ENCODE results near the gene ARHGEF25.

ARHGEF25 gene

GRCh38 chr12:57621497-57622292 lies 10.5 kb downstream of the ARHGEF25 start (continued):
- TF ChIP-seq, protein P1, sequence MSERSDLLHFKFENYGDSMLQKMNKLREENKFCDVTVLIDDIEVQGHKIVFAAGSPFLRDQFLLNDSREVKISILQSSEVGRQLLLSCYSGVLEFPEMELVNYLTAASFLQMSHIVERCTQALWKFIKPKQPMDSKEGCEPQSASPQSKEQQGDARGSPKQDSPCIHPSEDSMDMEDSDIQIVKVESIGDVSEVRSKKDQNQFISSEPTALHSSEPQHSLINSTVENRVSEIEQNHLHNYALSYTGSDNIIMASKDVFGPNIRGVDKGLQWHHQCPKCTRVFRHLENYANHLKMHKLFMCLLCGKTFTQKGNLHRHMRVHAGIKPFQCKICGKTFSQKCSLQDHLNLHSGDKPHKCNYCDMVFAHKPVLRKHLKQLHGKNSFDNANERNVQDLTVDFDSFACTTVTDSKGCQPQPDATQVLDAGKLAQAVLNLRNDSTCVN (tag by site-specific recombination; optimal IDR thresholded peaks at IDR 0.05): peak; percentile 52
- TF ChIP-seq, protein P2, sequence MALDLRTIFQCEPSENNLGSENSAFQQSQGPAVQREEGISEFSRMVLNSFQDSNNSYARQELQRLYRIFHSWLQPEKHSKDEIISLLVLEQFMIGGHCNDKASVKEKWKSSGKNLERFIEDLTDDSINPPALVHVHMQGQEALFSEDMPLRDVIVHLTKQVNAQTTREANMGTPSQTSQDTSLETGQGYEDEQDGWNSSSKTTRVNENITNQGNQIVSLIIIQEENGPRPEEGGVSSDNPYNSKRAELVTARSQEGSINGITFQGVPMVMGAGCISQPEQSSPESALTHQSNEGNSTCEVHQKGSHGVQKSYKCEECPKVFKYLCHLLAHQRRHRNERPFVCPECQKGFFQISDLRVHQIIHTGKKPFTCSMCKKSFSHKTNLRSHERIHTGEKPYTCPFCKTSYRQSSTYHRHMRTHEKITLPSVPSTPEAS (tag by site-specific recombination; IDR thresholded peaks at IDR 0.05): no peak
- TF ChIP-seq ZNF394 (tag by site-specific recombination; IDR thresholded peaks at IDR 0.05; ENCODE audit: borderline replicate concordance): no peak
- no peak for TF ChIP-seq KLF9 (tag by site-specific recombination; IDR thresholded peaks at IDR 0.05; ENCODE audit: low read depth)
- no peak for TF ChIP-seq ZNF169 (tag by site-specific recombination; IDR thresholded peaks at IDR 0.05)
- TF ChIP-seq BCL11B (tag by site-specific recombination; IDR thresholded peaks at IDR 0.05; ENCODE audit: low read depth): no peak
- TF ChIP-seq, protein P3, sequence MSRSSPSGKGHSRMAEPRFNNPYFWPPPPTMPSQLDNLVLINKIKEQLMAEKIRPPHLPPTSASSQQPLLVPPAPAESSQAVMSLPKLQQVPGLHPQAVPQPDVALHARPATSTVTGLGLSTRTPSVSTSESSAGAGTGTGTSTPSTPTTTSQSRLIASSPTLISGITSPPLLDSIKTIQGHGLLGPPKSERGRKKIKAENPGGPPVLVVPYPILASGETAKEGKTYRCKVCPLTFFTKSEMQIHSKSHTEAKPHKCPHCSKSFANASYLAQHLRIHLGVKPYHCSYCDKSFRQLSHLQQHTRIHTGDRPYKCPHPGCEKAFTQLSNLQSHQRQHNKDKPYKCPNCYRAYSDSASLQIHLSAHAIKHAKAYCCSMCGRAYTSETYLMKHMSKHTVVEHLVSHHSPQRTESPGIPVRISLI (tag by site-specific recombination; IDR thresholded peaks at IDR 0.05): no peak
- no peak for TF ChIP-seq ZNF776 (tag by site-specific recombination; IDR thresholded peaks at IDR 0.05; ENCODE audit: borderline replicate concordance)
- TF ChIP-seq ZNF202 (tag by site-specific recombination; IDR thresholded peaks at IDR 0.05; ENCODE audit: borderline replicate concordance): no peak
- no peak for TF ChIP-seq ZNF658 (tag by site-specific recombination; IDR thresholded peaks at IDR 0.05)
- TF ChIP-seq ZNF335 (tag by site-specific recombination; conservative IDR thresholded peaks at IDR 0.05): no peak
- TF ChIP-seq, protein P4, sequence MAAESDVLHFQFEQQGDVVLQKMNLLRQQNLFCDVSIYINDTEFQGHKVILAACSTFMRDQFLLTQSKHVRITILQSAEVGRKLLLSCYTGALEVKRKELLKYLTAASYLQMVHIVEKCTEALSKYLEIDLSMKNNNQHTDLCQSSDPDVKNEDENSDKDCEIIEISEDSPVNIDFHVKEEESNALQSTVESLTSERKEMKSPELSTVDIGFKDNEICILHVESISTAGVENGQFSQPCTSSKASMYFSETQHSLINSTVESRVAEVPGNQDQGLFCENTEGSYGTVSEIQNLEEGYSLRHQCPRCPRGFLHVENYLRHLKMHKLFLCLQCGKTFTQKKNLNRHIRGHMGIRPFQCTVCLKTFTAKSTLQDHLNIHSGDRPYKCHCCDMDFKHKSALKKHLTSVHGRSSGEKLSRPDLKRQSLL (tag by site-specific recombination; IDR thresholded peaks at IDR 0.05): no peak
- TF ChIP-seq, protein P5, sequence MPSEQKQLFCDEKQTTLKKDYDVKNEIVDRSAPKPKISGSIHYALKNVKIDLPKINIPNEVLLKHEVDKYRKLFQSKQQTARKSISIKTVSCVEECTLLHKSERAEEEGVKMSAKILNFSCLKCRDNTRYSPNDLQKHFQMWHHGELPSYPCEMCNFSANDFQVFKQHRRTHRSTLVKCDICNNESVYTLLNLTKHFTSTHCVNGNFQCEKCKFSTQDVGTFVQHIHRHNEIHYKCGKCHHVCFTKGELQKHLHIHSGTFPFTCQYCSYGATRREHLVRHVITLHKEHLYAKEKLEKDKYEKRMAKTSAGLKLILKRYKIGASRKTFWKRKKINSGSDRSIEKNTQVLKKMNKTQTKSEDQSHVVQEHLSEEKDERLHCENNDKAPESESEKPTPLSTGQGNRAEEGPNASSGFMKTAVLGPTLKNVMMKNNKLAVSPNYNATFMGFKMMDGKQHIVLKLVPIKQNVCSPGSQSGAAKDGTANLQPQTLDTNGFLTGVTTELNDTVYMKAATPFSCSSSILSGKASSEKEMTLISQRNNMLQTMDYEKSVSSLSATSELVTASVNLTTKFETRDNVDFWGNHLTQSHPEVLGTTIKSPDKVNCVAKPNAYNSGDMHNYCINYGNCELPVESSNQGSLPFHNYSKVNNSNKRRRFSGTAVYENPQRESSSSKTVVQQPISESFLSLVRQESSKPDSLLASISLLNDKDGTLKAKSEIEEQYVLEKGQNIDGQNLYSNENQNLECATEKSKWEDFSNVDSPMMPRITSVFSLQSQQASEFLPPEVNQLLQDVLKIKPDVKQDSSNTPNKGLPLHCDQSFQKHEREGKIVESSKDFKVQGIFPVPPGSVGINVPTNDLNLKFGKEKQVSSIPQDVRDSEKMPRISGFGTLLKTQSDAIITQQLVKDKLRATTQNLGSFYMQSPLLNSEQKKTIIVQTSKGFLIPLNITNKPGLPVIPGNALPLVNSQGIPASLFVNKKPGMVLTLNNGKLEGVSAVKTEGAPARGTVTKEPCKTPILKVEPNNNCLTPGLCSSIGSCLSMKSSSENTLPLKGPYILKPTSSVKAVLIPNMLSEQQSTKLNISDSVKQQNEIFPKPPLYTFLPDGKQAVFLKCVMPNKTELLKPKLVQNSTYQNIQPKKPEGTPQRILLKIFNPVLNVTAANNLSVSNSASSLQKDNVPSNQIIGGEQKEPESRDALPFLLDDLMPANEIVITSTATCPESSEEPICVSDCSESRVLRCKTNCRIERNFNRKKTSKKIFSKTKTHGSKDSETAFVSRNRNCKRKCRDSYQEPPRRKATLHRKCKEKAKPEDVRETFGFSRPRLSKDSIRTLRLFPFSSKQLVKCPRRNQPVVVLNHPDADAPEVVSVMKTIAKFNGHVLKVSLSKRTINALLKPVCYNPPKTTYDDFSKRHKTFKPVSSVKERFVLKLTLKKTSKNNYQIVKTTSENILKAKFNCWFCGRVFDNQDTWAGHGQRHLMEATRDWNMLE (tag by site-specific recombination; conservative IDR thresholded peaks at IDR 0.05; ENCODE audit: low read depth): no peak
- no peak for TF ChIP-seq ZNF248 (tag by site-specific recombination; IDR thresholded peaks at IDR 0.05)
- no peak for TF ChIP-seq ZNF266 (tag by site-specific recombination; IDR thresholded peaks at IDR 0.05; ENCODE audit: low read depth)
- no peak for TF ChIP-seq ZNF704 (tag by site-specific recombination; IDR thresholded peaks at IDR 0.05)
- no peak for TF ChIP-seq ZNF214 (tag by site-specific recombination; IDR thresholded peaks at IDR 0.05; ENCODE audit: borderline replicate concordance)
- no peak for TF ChIP-seq ZNF792 (tag by site-specific recombination; IDR thresholded peaks at IDR 0.05)
- TF ChIP-seq, protein P6, sequence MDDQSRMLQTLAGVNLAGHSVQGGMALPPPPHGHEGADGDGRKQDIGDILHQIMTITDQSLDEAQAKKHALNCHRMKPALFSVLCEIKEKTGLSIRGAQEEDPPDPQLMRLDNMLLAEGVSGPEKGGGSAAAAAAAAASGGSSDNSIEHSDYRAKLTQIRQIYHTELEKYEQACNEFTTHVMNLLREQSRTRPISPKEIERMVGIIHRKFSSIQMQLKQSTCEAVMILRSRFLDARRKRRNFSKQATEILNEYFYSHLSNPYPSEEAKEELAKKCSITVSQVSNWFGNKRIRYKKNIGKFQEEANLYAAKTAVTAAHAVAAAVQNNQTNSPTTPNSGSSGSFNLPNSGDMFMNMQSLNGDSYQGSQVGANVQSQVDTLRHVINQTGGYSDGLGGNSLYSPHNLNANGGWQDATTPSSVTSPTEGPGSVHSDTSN (CRISPR knock-in tag; IDR thresholded peaks at IDR 0.05): no peak
- TF ChIP-seq, protein P7, sequence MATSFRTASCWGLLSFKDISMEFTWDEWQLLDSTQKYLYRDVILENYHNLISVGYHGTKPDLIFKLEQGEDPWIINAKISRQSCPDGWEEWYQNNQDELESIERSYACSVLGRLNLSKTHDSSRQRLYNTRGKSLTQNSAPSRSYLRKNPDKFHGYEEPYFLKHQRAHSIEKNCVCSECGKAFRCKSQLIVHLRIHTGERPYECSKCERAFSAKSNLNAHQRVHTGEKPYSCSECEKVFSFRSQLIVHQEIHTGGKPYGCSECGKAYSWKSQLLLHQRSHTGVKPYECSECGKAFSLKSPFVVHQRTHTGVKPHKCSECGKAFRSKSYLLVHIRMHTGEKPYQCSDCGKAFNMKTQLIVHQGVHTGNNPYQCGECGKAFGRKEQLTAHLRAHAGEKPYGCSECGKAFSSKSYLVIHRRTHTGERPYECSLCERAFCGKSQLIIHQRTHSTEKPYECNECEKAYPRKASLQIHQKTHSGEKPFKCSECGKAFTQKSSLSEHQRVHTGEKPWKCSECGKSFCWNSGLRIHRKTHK (tag by site-specific recombination; IDR thresholded peaks at IDR 0.05): no peak
- no peak for TF ChIP-seq KLF1 (tag by site-specific recombination; IDR thresholded peaks at IDR 0.05)
- no peak for TF ChIP-seq ZNF621 (tag by site-specific recombination; IDR thresholded peaks at IDR 0.05)
- TF ChIP-seq ZNF239 (tag by site-specific recombination; IDR thresholded peaks at IDR 0.05): no peak
- no peak for TF ChIP-seq ZNF155 (tag by site-specific recombination; IDR thresholded peaks at IDR 0.05)
- no peak for TF ChIP-seq BCL11A (tag by site-specific recombination; IDR thresholded peaks at IDR 0.05; ENCODE audit: low read depth)

Measured in HEK293 (cell line).